MCF 10A (cell line): Measurements from ENCODE around the gene DISP1. TPM values are rescaled to one million over a fixed set of nuclear protein-coding genes. Genes with fewer than 3 reads are reported as not detected.
"Not testable (repeated sequence)": the region's sequence is repeated elsewhere in the genome, so short reads cannot be mapped to it uniquely, and the experiment has no call there.

Experiments
- BruUV-seq: library from RNA; stranded (reverse); fragments of 400-500 nt; replicated peaks from 2 replicates; lab custom pipeline; 2021; lab: Mats Ljungman, UMichigan
- CTCF ChIA-PET: fragments of 300-600 bp; sonication (Branson Sonifier 250); formaldehyde crosslinking; extraction: SDS; loops from one replicate; lab custom pipeline; 2021; ENCODE audit warnings: antibody characterized with exemption, inconsistent platforms; lab: Yijun Ruan, JAX
- POLR2A ChIA-PET: fragments of 300-600, 350-650 bp; sonication (Branson Sonifier 250); formaldehyde crosslinking; extraction: SDS; loops from one replicate; lab custom pipeline; 2020; ENCODE audit warnings: antibody characterized with exemption, inconsistent platforms; lab: Yijun Ruan, JAX
- DNase-seq: peaks from one replicate; pipeline ENCODE4 v3.0.0-alpha.2; 2018; ENCODE audit not compliant: unreplicated experiment
- H3K27ac Mint-ChIP-seq: one replicate; pipeline ENCODE4 v1.8.0; 2022; ENCODE audit warnings: mild to moderate bottlenecking, low read depth, mixed read lengths; ENCODE audit not compliant: unreplicated experiment
- H3K27me3 Mint-ChIP-seq: one replicate; pipeline ENCODE4 v1.8.0; 2022; ENCODE audit warnings: mixed read lengths; ENCODE audit not compliant: insufficient read depth, unreplicated experiment
- H3K36me3 Mint-ChIP-seq: one replicate; pipeline ENCODE4 v1.8.0; 2022; ENCODE audit warnings: mild to moderate bottlenecking, moderate library complexity, mixed read lengths; ENCODE audit not compliant: insufficient read depth, unreplicated experiment
- H3K4me1 Mint-ChIP-seq: one replicate; pipeline ENCODE4 v1.8.0; 2022; ENCODE audit warnings: mixed read lengths; ENCODE audit not compliant: insufficient read depth, unreplicated experiment
- H3K4me3 Mint-ChIP-seq: one replicate; pipeline ENCODE4 v1.8.0; 2022; ENCODE audit warnings: mild to moderate bottlenecking, moderate library complexity, mixed read lengths; ENCODE audit not compliant: unreplicated experiment
- H3K9me3 Mint-ChIP-seq: one replicate; pipeline ENCODE4 v1.8.0; 2022; ENCODE audit warnings: mixed read lengths; ENCODE audit not compliant: unreplicated experiment
- intact Hi-C: fragments of 100-400 bp; cut with micrococcal nuclease; formaldehyde crosslinking; loops from 2 replicates; pipeline ENCODE4 v1.14.1; 2022
- total RNA-seq: library from RNA; stranded (reverse); gene quantifications from 2 replicates; pipeline ENCODE4 v1.2.3, GENCODE V29; 2022
- TF ChIP-seq, protein P1 (sequence below): fragments of 200-600 bp; IDR thresholded peaks from one replicate; pipeline ENCODE4 v1.8.0; 2022; ENCODE audit warnings: antibody characterized with exemption, mild to moderate bottlenecking; ENCODE audit not compliant: unreplicated experiment

The DISP1 gene
- total RNA-seq, 1 experiment from 2014 or later: 6.7 TPM

- intact Hi-C loops: no loop called here
- no peak for DNase-seq
- no peaks in the 10 kb centered on the region for H3K36me3 Mint-ChIP-seq
- no peak overlapping the region for H3K27ac Mint-ChIP-seq
- no peaks in the 10 kb centered on the region for H3K4me1 Mint-ChIP-seq
- TF ChIP-seq, protein P1, sequence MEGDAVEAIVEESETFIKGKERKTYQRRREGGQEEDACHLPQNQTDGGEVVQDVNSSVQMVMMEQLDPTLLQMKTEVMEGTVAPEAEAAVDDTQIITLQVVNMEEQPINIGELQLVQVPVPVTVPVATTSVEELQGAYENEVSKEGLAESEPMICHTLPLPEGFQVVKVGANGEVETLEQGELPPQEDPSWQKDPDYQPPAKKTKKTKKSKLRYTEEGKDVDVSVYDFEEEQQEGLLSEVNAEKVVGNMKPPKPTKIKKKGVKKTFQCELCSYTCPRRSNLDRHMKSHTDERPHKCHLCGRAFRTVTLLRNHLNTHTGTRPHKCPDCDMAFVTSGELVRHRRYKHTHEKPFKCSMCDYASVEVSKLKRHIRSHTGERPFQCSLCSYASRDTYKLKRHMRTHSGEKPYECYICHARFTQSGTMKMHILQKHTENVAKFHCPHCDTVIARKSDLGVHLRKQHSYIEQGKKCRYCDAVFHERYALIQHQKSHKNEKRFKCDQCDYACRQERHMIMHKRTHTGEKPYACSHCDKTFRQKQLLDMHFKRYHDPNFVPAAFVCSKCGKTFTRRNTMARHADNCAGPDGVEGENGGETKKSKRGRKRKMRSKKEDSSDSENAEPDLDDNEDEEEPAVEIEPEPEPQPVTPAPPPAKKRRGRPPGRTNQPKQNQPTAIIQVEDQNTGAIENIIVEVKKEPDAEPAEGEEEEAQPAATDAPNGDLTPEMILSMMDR: no peak
- H3K27me3 Mint-ChIP-seq: no peaks in the 10 kb centered on the region
- POLR2A ChIA-PET: interaction anchor here (0.8 to 1.8 kb wide), 3 partner anchors 10 to 359 kb away, joined by 3 to 6 read pairs (median 5); no protein-coding TSS in a partner anchor
- no peaks in the 10 kb centered on the region for H3K9me3 Mint-ChIP-seq
- no peak overlapping the region for H3K4me3 Mint-ChIP-seq
- CTCF ChIA-PET: no interaction called here
- BruUV-seq: no TSS peak
Observed at GRCh38 chr1:222844411-222844779, 29.6 kb downstream of the DISP1 start.

- POLR2A ChIA-PET: interaction anchor here (1.8 kb wide), 1 partner anchor 8 kb away, joined by 5 read pairs; no protein-coding TSS in a partner anchor
- no peaks in the 10 kb centered on the region for H3K4me1 Mint-ChIP-seq
- H3K36me3 Mint-ChIP-seq: no peaks in the 10 kb centered on the region
- TF ChIP-seq, protein P1: no peak
- BruUV-seq: no TSS peak
- intact Hi-C loops: no loop called here
- no peaks in the 10 kb centered on the region for H3K27me3 Mint-ChIP-seq
- H3K4me3 Mint-ChIP-seq: no peak overlapping the region
- H3K9me3 Mint-ChIP-seq: no peaks in the 10 kb centered on the region
- no peak overlapping the region for H3K27ac Mint-ChIP-seq
- no peak for DNase-seq
- CTCF ChIA-PET: no interaction called here
Observed at GRCh38 chr1:222845763-222846162, 30.9 kb downstream of the DISP1 start.

GRCh38 chr1:222850550-222850949, 35.7 kb downstream of the DISP1 start:
- intact Hi-C loops, H3K36me3 Mint-ChIP-seq, POLR2A ChIA-PET, H3K27me3 Mint-ChIP-seq, DNase-seq, H3K27ac Mint-ChIP-seq, H3K4me1 Mint-ChIP-seq, H3K9me3 Mint-ChIP-seq, H3K4me3 Mint-ChIP-seq, BruUV-seq: not testable (repeated sequence)
- CTCF ChIA-PET: interaction anchor here (0.5 to 0.9 kb wide), 3 partner anchors 15 to 495 kb away, joined by 4 to 6 read pairs (median 5); no protein-coding TSS in a partner anchor

DNA sequence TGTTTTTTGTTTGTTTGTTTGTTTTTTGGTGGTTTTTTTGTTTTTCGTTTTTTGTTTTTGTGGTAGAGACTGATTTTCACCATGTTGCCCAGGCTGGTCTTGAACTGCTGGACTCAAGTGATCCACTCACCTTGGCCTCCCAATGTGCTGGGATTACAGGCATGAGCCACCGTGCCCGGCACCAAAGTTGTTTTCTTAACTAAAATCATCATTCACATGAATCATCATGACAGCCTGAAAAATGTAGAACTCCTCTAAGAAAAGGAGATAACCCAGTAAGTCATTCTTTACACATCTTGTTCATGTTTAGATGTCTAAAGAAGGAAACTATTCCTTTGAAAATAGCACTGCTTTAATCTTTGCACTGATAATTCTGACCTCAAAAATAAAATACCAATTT, 37.5 kb downstream of the DISP1 start:
- ChIA-PET CTCF (no interaction called here), POLR2A (no interaction called here)
- TF ChIP-seq, protein P1: no peak
- DNase-seq: no peak
- intact Hi-C loops: no loop called here
- Mint-ChIP-seq H3K27ac (no peak overlapping the region), H3K27me3 (no peaks in the 10 kb centered on the region), H3K36me3 (no peaks in the 10 kb centered on the region), H3K4me1 (no peaks in the 10 kb centered on the region), H3K4me3 (no peak overlapping the region), H3K9me3 (peaks cover 5% of the 10 kb centered on the region)
- no TSS peak for BruUV-seq

DNA sequence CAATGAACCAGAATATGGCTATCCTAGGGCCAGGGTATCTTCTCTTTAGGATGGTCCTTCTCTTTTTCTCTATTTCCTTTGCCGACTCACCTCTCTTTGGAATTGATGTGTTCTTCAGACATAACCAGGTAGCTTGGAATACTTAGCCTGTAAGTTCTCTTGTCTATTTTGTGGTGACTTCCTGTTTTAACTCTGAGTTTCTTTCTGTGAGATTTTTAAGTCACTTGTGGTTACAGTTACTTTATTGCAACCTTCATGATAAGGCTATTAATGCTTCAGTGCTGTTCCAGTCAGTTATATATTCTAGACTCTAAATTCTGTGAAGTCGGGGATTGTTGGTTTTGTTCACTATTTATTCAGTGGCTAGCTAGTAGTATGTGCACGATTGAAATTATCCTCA, 46.2 kb downstream of the DISP1 start:
- ChIA-PET POLR2A (no interaction called here), CTCF (interaction anchor here (1.0 kb wide), 1 partner anchor 822 kb away, joined by 4 read pairs; no protein-coding TSS in a partner anchor)
- H3K4me3 Mint-ChIP-seq: no peak overlapping the region
- BruUV-seq: no TSS peak
- TF ChIP-seq, protein P1: no peak
- intact Hi-C loops: no loop called here
- H3K27ac Mint-ChIP-seq: no peak overlapping the region
- no peaks in the 10 kb centered on the region for H3K36me3 Mint-ChIP-seq
- no peaks in the 10 kb centered on the region for H3K4me1 Mint-ChIP-seq
- H3K27me3 Mint-ChIP-seq: no peaks in the 10 kb centered on the region
- H3K9me3 Mint-ChIP-seq: peaks cover 24% of the 10 kb centered on the region
- DNase-seq: no peak
